ENCODE data around the gene RPS6KA4.

The RPS6KA4 gene

GRCh38 chr11:64367931-64368672 lies 9.1 kb downstream of the RPS6KA4 start:
- DNase-seq (ENCODE audit: low spot score): no peak

- DNase-seq (ENCODE audit: low spot score): no peak
These were observed 9.7 kb downstream of the RPS6KA4 start for GRCh38 chr11:64368673-64369074.

GRCh38 chr11:64369440-64370421 lies 10.8 kb downstream of the RPS6KA4 start:
- DNase-seq (ENCODE audit: low spot score): no peak

DNA sequence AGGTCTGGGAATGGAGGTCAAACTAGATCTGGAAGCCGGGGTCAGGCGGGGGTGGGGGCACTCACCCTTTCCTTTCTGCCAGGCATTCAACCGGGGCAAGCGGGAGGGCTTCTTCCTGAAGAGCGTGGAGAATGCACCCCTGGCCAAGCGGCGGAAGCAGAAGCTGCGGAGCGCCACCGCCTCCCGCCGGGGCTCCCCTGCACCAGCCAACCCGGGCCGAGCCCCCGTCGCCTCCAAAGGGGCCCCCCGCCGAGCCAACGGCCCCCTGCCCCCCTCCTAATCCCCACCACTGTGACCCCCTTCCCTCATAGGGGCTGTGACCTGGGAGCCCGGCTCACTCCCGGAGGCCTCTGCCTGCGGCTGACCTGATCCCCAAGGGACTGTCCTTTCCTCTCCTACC lies 12.2 kb downstream of the RPS6KA4 start:
- DNase-seq (ENCODE audit: low spot score): no peak

GRCh38 chr11:64372021-64372420 lies 13.1 kb downstream of the RPS6KA4 start:
- no peak for DNase-seq (ENCODE audit: low spot score)

GRCh38 chr11:64372802-64373597 lies 14.0 kb downstream of the RPS6KA4 start:
- no peak for DNase-seq (ENCODE audit: low spot score)

DNA sequence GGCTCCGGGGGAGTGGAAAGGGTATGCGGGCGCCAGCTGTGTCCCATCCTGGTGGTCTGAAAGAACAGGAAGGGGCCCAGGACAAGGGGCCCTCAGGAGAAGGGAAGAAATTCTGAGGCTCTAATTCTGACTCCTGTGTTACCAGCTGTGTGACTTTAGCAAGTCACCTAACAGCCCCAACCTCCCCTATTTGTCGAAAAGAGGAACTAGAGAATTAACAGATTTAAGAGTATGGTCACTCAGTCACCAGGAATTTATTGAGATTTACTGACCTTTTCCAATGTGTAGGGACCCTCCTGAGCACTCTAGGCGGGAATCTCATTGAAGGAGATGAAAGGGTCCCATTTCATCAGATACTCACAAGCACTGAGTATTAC lies 14.6 kb downstream of the RPS6KA4 start:
- no peak for DNase-seq (ENCODE audit: low spot score)

DNA sequence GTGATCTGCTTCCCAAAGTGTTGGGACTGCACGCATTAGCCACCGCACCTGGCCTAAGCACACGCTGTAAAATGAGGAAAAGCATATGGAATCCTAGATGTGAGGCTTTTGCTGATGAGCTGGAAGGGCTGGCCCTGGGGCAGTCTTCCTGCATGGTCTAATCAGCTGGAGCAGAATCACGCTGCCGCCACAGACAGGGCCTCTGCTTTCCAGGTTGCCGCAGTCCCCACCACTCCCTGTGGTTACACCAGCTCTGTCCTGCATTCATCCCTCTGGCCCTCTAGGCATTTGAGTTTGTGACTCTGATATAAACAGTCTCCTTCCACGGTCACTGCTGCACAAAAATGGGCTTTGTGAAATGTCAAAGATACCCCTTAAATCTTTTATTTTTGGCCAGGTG lies 17.1 kb downstream of the RPS6KA4 start:
- DNase-seq (ENCODE audit: low spot score): no peak

DNA sequence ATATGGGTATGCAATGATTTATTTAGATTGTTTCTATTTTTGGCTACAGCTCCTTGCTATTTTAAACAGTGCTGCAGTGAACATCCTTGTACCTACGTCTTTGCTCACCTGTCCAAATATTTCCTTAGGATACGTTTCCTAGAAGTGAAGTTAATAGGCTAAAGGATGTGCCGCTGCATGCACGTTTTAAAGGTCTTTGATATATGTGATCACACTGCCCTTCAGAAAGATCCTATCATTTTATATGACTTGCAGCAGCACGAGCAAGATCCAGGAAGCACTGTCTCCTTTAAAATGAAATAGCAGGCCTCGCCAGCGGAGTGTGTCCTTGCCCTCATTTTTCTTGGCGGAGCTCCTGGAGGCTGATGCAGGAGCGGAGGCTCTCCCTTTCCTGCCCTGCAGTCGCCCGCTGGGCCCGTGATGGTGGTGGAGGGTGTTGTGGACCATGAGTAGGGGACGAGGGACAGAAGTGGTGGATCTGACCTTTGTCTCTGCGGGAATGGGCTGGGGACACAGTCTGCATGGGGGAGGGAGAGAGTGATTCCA lies 19.4 kb downstream of the RPS6KA4 start:
- DNase-seq (ENCODE audit: low spot score): no peak

DNA sequence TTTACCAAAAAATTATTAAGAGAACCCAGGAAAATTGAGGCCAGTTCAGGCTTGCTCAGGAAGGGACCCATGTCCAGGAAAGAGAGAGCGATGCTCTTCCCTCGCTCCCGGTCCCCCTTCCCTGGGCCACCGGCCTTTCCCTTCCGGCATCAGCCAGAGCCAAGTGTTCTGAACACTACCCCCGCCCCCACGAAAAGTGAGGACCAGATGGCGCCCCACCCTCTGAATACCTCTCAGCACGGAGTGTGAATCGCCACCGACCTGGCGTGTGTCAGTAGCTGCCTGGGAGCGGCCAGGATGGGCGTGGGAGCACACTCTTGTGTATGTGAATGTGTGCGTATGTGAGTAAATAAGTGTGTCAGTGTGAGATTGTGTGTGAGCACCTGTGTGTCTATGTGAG lies 20.2 kb downstream of the RPS6KA4 start:
- DNase-seq (ENCODE audit: low spot score): no peak

- DNase-seq (ENCODE audit: low spot score): no peak
These were observed 21.1 kb downstream of the RPS6KA4 start for GRCh38 chr11:64379817-64380709.

DNA sequence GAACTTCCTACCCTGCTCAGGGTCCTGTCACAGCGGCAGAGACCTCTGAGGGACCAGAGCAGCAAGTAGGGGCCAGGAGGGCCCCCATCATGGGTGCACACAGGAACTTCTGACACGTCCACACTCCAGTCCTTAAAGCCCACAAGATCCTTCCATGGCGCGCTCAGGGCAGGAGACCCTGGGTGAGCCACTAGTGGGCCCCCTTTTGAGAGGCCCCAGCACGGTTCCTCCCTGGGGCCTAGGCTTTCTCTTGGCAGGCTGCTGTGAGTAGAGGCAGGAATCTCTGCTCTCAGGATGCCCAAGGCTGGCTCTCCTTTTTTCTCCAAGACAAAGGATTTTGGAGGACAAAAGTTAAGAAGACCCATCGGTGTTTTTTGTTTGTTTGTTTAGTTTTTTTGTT lies 22.4 kb downstream of the RPS6KA4 start:
- no peak for DNase-seq (ENCODE audit: low spot score)

DNA sequence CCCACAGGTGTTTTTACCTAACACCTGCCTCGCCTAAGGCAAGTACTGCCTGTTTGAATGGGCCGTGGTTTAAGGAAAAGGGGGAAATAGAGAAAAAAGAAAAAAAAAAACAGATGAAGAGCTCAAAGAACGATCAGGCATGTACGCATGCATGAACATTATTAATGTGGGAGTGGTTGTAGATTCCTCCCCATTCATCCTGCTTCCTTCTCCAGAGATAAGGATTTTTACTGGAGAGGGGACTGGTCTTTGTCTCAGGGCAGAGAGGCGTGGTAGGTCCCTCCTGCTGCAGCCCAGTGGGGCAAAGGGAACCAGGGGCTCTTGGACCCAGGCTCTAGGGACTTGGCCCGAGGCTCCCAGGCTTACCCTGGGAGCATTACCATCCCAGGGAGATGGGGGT lies 23.1 kb downstream of the RPS6KA4 start:
- no peak for DNase-seq (ENCODE audit: low spot score)

- DNase-seq (ENCODE audit: low spot score): no peak
These were observed 23.6 kb downstream of the RPS6KA4 start for GRCh38 chr11:64382586-64382985.

DNA sequence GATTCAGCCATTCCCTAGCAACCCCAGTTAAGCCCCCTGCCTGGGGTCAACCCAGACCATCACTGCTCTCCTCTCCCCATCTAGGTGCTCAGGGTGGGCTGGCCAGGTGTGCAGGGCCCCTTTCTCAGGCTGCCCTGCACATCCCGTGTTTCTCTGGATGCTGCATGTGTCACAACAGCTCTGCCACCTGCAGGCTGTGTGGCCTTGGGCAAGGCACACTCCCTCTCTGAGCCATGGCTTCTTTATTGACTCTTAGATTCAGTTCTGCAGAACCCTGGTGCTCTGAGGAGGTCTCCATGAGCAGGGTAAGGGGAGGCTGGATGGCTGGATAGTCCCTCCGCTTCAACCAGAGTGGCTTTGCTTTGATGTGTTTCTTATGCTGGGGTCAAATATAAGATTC lies 24.6 kb downstream of the RPS6KA4 start:
- DNase-seq (ENCODE audit: low spot score): no peak

- DNase-seq (ENCODE audit: low spot score): no peak
These were observed 25.2 kb downstream of the RPS6KA4 start for GRCh38 chr11:64384028-64384737.

DNA sequence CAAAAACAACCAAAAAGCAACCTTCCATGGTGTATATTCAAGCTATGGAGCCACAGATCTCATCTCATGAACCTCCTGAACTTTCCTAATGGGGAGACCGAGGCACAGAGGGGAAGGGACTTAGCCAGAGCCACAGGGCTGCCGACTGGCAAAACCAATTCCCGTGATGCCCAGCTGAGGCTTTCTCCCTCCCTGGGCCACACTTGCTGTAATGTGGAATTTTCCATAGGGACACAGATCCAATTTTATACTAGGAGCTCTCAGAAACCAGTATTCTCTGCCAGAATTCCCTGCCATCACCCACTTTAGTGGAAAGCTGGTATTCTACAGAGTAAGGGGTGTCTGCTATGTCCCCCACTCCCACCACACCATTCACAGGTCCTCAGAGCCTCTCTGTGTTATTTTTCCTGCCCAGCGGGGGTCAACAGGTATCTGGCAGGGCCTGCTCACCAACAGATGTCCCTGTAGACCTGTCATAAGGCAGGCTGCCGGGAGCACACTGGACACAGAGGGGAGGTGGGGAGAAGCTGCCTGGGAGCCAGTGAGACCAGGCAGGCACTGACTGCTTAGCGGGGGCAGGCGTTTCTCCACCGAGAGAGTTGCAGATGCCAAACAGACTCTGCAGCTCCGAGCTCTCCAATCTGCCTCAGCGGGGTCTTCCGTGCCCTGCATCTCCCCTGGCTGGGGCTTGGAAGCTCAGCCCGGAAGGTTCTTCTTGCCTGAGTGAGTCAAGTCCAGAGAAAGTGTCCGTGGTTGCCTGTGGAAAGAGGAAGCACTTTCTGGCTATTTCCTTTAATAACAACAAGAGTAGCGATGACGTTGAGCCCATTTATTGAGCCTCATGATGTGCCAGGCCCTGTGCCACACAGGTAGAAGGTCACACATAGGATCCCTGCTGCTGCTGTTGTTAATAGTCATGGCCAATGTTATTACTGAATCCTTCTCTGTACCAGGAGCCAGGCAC lies 26.3 kb downstream of the RPS6KA4 start:
- no peak for DNase-seq (ENCODE audit: low spot score)

GRCh38 chr11:64385945-64386704 lies 27.2 kb downstream of the RPS6KA4 start:
- no peak for DNase-seq (ENCODE audit: low spot score)
